HCT116 (cell line): ENCODE results near the gene VEGFA. TPM values are rescaled to one million over a fixed set of nuclear protein-coding genes. Genes with fewer than 3 reads are reported as not detected.

Source experiments
- ATAC-seq: fragments of 200-7000 bp; cut with Tn5 transposase; 2 replicates; pipeline ENCODE4 v1.9.1; 2020; ENCODE audit warnings: mild to moderate bottlenecking, moderate library complexity
- BruUV-seq: library from RNA; stranded (reverse); fragments of 400-500 nt; replicated peaks from 2 replicates; lab custom pipeline; 2021; lab: Mats Ljungman, UMichigan
- CTCF ChIA-PET: fragments of 300-600 bp; sonication (Branson Sonifier 250); formaldehyde crosslinking; loops from one replicate; lab custom pipeline; 2021; ENCODE audit warnings: antibody characterized with exemption; lab: Charles Lee
- POLR2A ChIA-PET: fragments of 300-600, 350-600 bp; sonication (Branson Sonifier 250); formaldehyde crosslinking; loops from one replicate; lab custom pipeline; 2021; ENCODE audit warnings: antibody characterized with exemption; lab: Charles Lee
- RAD21 ChIA-PET, 2 experiments: fragments of 300-600 bp; sonication (Branson Sonifier 250); formaldehyde crosslinking; loops; one replicate each; lab custom pipeline; 2023; ENCODE audit warnings: low total read pairs in 2 of 2; ENCODE audit not compliant: uncharacterized antibody in 2 of 2, unreplicated experiment in 2 of 2, low non-redundant PET in 1 of 2; lab: Charles Lee
- DNase-seq: peaks from one replicate; pipeline ENCODE4 v3.0.0-alpha.2; 2010; ENCODE audit warnings: low read depth, low spot score
- H2AFZ ChIP-seq: fragments of 200-600 bp; shearing (Covaris generic), sonication (generic); 2 replicates; pipeline ENCODE4 v1.6.1; 2017; ENCODE audit warnings: low read depth, mixed run types, mixed read lengths, antibody characterized with exemption, low read length; ENCODE audit not compliant: poor library complexity, severe bottlenecking
- H3K27ac ChIP-seq: 2 replicates; pipeline ENCODE4 v1.5.1; 2012; ENCODE audit warnings: low read depth, low read length
- H3K27me3 ChIP-seq: fragments of 200-600 bp; sonication (generic); 2 replicates; pipeline ENCODE4 v1.6.1; 2016; ENCODE audit warnings: mixed run types, low read length, mixed read lengths; ENCODE audit not compliant: insufficient read depth
- H3K36me3 ChIP-seq, 2 experiments: fragments of 200-500 bp in 1 of 2; fragments of 200-600 bp in 1 of 2; sonication (Bioruptor generic) in 1 of 2; sonication (generic) in 1 of 2; 2 replicates each; pipeline versions ENCODE4 v1.5.1 to v1.6.1; 2014 to 2016; ENCODE audit warnings: low read length in 2 of 2, inconsistent platforms in 1 of 2, mixed read lengths in 1 of 2, mixed run types in 1 of 2; ENCODE audit not compliant: insufficient read depth in 2 of 2, control insufficient read depth in 1 of 2
- H3K4me1 ChIP-seq, 2 experiments: fragments of 200-600 bp in 1 of 2; sonication (generic) in 1 of 2; 2 replicates each; pipeline versions ENCODE4 v1.5.1 to v1.6.1; 2012 to 2017; ENCODE audit warnings: low read length in 2 of 2, inconsistent platforms in 1 of 2, mild to moderate bottlenecking in 1 of 2, mixed read lengths in 1 of 2, mixed run types in 1 of 2, moderate library complexity in 1 of 2; ENCODE audit not compliant: insufficient read depth in 2 of 2, control insufficient read depth in 1 of 2
- H3K4me2 ChIP-seq: fragments of 200-600 bp; sonication (generic); 2 replicates; pipeline ENCODE4 v1.6.1; 2017; ENCODE audit warnings: mixed run types, low read length, mixed read lengths
- H3K4me3 ChIP-seq, 2 experiments: fragments of 200-600 bp in 1 of 2; sonication (generic) in 1 of 2; replicated peaks in 1 of 2; 2 replicates each; pipeline ENCODE4 v1.5.1; 2011 to 2016; ENCODE audit warnings: low read length in 2 of 2, control low read depth in 1 of 2, low read depth in 1 of 2, mild to moderate bottlenecking in 1 of 2, mixed read lengths in 1 of 2, mixed run types in 1 of 2
- H3K79me2 ChIP-seq: fragments of 200-600 bp; sonication (generic); 2 replicates; pipeline ENCODE4 v1.6.1; 2017; ENCODE audit warnings: mild to moderate bottlenecking, mixed run types, low read length, moderate library complexity, mixed read lengths; ENCODE audit not compliant: insufficient read depth
- H3K9ac ChIP-seq: fragments of 200-600 bp; sonication (generic); 2 replicates; pipeline ENCODE4 v1.6.1; 2016; ENCODE audit warnings: low read length, mixed read lengths
- H3K9me2 ChIP-seq: fragments of 200-600 bp; sonication (generic), shearing (Covaris generic); 2 replicates; pipeline ENCODE4 v1.6.1; 2017; ENCODE audit warnings: mixed run types, mild to moderate bottlenecking, moderate library complexity; ENCODE audit not compliant: insufficient read depth
- H3K9me3 ChIP-seq, 2 experiments: fragments of 200-500 bp in 1 of 2; fragments of 200-600 bp in 1 of 2; sonication (Bioruptor generic) in 1 of 2; sonication (generic) in 1 of 2; 2 replicates each; pipeline ENCODE4 v1.6.1; 2014 to 2017; ENCODE audit warnings: low read length in 2 of 2, mixed read lengths in 2 of 2, inconsistent platforms in 1 of 2, low read depth in 1 of 2, mild to moderate bottlenecking in 1 of 2, mixed run types in 1 of 2, moderate library complexity in 1 of 2; ENCODE audit not compliant: control insufficient read depth in 1 of 2, insufficient read depth in 1 of 2
- H4K20me1 ChIP-seq: fragments of 200-600 bp; sonication (generic), shearing (Covaris generic); 2 replicates; pipeline ENCODE4 v1.6.1; 2017; ENCODE audit warnings: mixed run types, mild to moderate bottlenecking, moderate library complexity; ENCODE audit not compliant: insufficient read depth
- CEBPB ChIP-seq: IDR thresholded peaks from 2 replicates; pipeline ENCODE4 v1.6.1; 2012; ENCODE audit warnings: low read depth
- CTCF ChIP-seq, 3 experiments: fragments of 200-600 bp in 1 of 3; sonication (generic) in 1 of 3; IDR thresholded peaks in 2 of 3; conservative IDR thresholded peaks in 1 of 3; 2 replicates each; pipeline ENCODE4 v1.5.1; 2012 to 2017; ENCODE audit warnings: low read depth in 2 of 3, low read length in 2 of 3, antibody characterized with exemption in 1 of 3, borderline replicate concordance in 1 of 3, control low read depth in 1 of 3, mild to moderate bottlenecking in 1 of 3, mixed read lengths in 1 of 3, mixed run types in 1 of 3, moderate library complexity in 1 of 3; ENCODE audit not compliant: insufficient read depth in 1 of 3
- ELF1 ChIP-seq: IDR thresholded peaks from 2 replicates; pipeline ENCODE4 v1.6.1; 2012; ENCODE audit warnings: low read depth, borderline replicate concordance
- FOSL1 ChIP-seq: IDR thresholded peaks from 2 replicates; pipeline ENCODE4 v1.6.1; 2012; ENCODE audit warnings: low read depth
- POLR2A ChIP-seq: IDR thresholded peaks from 2 replicates; pipeline ENCODE4 v1.7.0; 2011; ENCODE audit warnings: borderline replicate concordance; ENCODE audit not compliant: insufficient read depth, insufficient read length; ENCODE audit errors: extremely low read depth
- POLR2AphosphoS5 ChIP-seq: IDR thresholded peaks from 2 replicates; pipeline ENCODE4 v1.6.1; 2011; ENCODE audit warnings: mild to moderate bottlenecking, low read depth, low read length, moderate library complexity
- SIN3A ChIP-seq: IDR thresholded peaks from 2 replicates; pipeline ENCODE4 v1.6.1; 2012; ENCODE audit warnings: low read depth
- YY1 ChIP-seq: IDR thresholded peaks from 2 replicates; pipeline ENCODE4 v1.6.1; 2011; ENCODE audit warnings: low read length, low read depth, moderate library complexity, mild to moderate bottlenecking; ENCODE audit not compliant: insufficient replicate concordance; ENCODE audit errors: extremely low read depth
- ZBTB33 ChIP-seq: IDR thresholded peaks from 2 replicates; pipeline ENCODE4 v1.6.1; 2011; ENCODE audit warnings: mild to moderate bottlenecking, low read length, moderate library complexity; ENCODE audit not compliant: insufficient replicate concordance; ENCODE audit errors: extremely low read depth
- ZNF274 ChIP-seq: fragments of 200-500 bp; sonication (Bioruptor generic); IDR thresholded peaks from 2 replicates; pipeline ENCODE4 v1.6.1; 2014; ENCODE audit warnings: mild to moderate bottlenecking, low read depth, low read length, inconsistent platforms
- intact Hi-C: fragments of 100-400 bp; cut with micrococcal nuclease; formaldehyde crosslinking; loops from 2 replicates; pipeline ENCODE4 v1.10.0; 2022
- total RNA-seq: library from RNA; stranded (reverse); gene quantifications from one replicate; pipeline ENCODE4 v1.2.1, GENCODE V29; 2021; ENCODE audit not compliant: unreplicated experiment
- TF ChIP-seq, protein P1 (sequence below): IDR thresholded peaks from 2 replicates; pipeline ENCODE4 v1.6.1; 2012

The VEGFA gene
- total RNA-seq, 1 experiment from 2014 or later, result 112 TPM

DNA sequence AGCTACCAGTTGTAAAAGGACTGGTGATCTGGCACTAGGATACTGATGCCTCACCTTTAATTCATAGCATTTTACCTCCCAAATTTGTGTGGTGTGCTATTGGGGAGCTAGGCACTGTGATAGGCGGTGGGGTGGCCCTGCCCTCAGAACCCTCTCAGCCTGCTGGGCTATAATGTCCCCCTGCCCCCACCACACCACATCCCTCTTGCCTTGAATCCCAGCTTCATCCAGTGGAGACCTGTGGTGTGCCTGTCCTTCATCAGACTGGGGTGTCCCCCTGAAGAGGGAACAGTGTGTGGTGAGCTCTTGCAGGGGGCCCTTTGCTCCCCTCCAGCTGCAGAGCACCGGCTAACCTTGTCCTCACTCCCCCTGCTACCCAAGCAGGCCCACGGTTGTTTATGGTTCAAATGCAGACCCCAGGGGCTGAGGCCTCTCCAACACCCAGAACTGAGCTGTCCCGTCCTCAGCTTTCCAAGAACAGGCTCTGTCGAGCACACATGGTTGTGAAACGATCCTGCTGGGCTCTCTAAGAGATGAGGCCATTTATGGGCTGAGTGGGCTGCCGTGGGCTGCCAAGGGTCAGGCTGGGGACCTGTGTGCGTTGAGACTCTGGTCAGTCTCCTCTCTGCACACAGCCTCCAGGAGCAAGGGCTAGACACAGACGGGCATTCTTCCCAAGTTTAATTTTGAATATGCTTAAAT lies 26.9 kb upstream of the VEGFA start:
- ATAC-seq, result no peak
- Histone ChIP-seq H3K9ac (no peak overlapping the region), H3K4me3 (no peak overlapping the region), H3K9me2 (no peaks in the 10 kb centered on the region), H3K79me2 (no peaks in the 10 kb centered on the region), H3K9me3 (no peaks in the 10 kb centered on the region), H3K4me1 (no peaks in the 10 kb centered on the region; a peak in 1 of 4 replicates), H3K27me3 (no peaks in the 10 kb centered on the region), H4K20me1 (no peaks in the 10 kb centered on the region), H2AFZ (no peak overlapping the region), H3K36me3 (no peaks in the 10 kb centered on the region), H3K4me2 (no peak overlapping the region), H3K27ac (no peak overlapping the region)
- BruUV-seq, result no TSS peak
- intact Hi-C loops, result no loop called here
- RAD21 ChIA-PET, result no interaction called here
- no peak for DNase-seq
- POLR2A ChIA-PET, result no interaction called here
- no peak for TF ChIP-seq POLR2A
- no peak for TF ChIP-seq SIN3A
- TF ChIP-seq YY1, result no peak
- TF ChIP-seq, protein P1, sequence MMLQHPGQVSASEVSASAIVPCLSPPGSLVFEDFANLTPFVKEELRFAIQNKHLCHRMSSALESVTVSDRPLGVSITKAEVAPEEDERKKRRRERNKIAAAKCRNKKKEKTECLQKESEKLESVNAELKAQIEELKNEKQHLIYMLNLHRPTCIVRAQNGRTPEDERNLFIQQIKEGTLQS, result no peak
- TF ChIP-seq ZBTB33, result no peak
- no peak for TF ChIP-seq ELF1
- no peak for TF ChIP-seq CEBPB
- TF ChIP-seq POLR2AphosphoS5, result no peak
- no peak for TF ChIP-seq FOSL1
- TF ChIP-seq CTCF (IDR thresholded peaks at IDR 0.05 in 2 of 3, conservative IDR thresholded peaks at IDR 0.05 in 1 of 3; ENCODE audit: borderline replicate concordance in 1 of 3, insufficient read depth in 1 of 3, low read depth in 2 of 3, low read length in 2 of 3), result no peak
- TF ChIP-seq ZNF274, result no peak
- CTCF ChIA-PET, result no interaction called here
